ENCODE measurements around the gene CALM1.

DNA sequence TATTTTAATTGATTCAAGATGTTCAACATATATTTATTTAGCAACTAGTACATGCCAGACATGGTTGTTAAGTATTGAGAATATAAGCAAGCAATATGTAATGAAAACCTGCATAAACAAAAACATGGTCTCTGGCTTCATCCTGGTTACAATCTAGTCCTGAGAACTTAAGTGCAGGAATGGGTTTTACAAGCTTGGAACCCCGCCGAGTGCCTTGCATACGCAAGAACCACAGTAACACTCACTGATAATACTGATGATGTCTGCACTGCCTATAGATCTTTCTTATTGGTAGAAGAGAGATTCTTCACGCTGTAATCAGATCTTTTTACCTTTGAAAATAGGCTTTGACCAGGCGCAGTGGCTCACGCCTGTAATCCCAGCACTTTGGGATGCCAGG, 22.9 kb upstream of the CALM1 start:
- no peak for TF ChIP-seq POLR2A (IDR thresholded peaks at IDR 0.05)
- TF ChIP-seq, protein P1, sequence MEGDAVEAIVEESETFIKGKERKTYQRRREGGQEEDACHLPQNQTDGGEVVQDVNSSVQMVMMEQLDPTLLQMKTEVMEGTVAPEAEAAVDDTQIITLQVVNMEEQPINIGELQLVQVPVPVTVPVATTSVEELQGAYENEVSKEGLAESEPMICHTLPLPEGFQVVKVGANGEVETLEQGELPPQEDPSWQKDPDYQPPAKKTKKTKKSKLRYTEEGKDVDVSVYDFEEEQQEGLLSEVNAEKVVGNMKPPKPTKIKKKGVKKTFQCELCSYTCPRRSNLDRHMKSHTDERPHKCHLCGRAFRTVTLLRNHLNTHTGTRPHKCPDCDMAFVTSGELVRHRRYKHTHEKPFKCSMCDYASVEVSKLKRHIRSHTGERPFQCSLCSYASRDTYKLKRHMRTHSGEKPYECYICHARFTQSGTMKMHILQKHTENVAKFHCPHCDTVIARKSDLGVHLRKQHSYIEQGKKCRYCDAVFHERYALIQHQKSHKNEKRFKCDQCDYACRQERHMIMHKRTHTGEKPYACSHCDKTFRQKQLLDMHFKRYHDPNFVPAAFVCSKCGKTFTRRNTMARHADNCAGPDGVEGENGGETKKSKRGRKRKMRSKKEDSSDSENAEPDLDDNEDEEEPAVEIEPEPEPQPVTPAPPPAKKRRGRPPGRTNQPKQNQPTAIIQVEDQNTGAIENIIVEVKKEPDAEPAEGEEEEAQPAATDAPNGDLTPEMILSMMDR (IDR thresholded peaks at IDR 0.05), result no peak

Measured in testis (tissue), 2 donors.